Hepatocyte (in vitro differentiated cells): ENCODE data around the gene ROR1.

Source experiments
- EZH2 ChIP-seq: fragments of 200-600 bp; sonication (generic); IDR thresholded peaks from 2 replicates; pipeline ENCODE4 v1.6.1; 2016; ENCODE audit warnings: antibody characterized with exemption, mild to moderate bottlenecking, borderline replicate concordance
- EZH2phosphoT487 ChIP-seq: fragments of 200-600 bp; sonication (generic); IDR thresholded peaks from one replicate; pipeline ENCODE4 v1.6.1; 2018; ENCODE audit warnings: antibody characterized with exemption, mild to moderate bottlenecking, low read depth, moderate library complexity; ENCODE audit not compliant: unreplicated experiment, severe bottlenecking
- TF ChIP-seq, protein P1 (sequence below): fragments of 200-600 bp; sonication (generic); IDR thresholded peaks from 2 replicates; pipeline ENCODE4 v1.5.1; 2016; ENCODE audit warnings: antibody characterized with exemption, mild to moderate bottlenecking; ENCODE audit not compliant: poor library complexity

DNA sequence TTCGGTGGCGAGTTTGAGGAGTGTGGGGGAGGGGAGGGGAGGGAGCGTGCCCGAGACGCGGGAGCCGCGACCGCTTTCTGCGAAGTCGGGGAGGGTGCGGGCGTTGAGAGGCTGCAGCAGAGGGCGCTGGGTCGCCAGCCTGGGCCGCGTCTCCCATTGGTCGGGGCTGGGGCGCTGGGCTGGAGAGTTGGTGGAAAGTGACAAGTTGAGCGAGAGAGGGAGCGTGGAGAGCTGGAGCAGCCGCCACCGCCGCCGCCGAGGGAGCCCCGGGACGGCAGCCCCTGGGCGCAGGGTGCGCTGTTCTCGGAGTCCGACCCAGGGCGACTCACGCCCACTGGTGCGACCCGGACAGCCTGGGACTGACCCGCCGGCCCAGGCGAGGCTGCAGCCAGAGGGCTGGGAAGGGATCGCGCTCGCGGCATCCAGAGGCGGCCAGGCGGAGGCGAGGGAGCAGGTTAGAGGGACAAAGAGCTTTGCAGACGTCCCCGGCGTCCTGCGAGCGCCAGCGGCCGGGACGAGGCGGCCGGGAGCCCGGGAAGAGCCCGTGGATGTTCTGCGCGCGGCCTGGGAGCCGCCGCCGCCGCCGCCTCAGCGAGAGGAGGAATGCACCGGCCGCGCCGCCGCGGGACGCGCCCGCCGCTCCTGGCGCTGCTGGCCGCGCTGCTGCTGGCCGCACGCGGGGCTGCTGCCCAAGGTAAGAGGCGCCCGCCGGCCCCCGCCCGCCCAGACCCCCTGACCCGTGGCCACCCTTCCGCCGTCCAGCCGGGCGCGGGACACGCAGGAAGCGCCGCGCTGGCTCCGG, at the start of gene ROR1:
- TF ChIP-seq EZH2 (no peak), EZH2phosphoT487 (no peak)
- TF ChIP-seq, protein P1, sequence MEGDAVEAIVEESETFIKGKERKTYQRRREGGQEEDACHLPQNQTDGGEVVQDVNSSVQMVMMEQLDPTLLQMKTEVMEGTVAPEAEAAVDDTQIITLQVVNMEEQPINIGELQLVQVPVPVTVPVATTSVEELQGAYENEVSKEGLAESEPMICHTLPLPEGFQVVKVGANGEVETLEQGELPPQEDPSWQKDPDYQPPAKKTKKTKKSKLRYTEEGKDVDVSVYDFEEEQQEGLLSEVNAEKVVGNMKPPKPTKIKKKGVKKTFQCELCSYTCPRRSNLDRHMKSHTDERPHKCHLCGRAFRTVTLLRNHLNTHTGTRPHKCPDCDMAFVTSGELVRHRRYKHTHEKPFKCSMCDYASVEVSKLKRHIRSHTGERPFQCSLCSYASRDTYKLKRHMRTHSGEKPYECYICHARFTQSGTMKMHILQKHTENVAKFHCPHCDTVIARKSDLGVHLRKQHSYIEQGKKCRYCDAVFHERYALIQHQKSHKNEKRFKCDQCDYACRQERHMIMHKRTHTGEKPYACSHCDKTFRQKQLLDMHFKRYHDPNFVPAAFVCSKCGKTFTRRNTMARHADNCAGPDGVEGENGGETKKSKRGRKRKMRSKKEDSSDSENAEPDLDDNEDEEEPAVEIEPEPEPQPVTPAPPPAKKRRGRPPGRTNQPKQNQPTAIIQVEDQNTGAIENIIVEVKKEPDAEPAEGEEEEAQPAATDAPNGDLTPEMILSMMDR: peak; percentile 85
